Measurements from ENCODE around the gene CLIP1.
"Not testable (repeated sequence)": the region's sequence is repeated elsewhere in the genome, so short reads cannot be mapped to it uniquely, and the experiment has no call there.

Gene CLIP1

DNA sequence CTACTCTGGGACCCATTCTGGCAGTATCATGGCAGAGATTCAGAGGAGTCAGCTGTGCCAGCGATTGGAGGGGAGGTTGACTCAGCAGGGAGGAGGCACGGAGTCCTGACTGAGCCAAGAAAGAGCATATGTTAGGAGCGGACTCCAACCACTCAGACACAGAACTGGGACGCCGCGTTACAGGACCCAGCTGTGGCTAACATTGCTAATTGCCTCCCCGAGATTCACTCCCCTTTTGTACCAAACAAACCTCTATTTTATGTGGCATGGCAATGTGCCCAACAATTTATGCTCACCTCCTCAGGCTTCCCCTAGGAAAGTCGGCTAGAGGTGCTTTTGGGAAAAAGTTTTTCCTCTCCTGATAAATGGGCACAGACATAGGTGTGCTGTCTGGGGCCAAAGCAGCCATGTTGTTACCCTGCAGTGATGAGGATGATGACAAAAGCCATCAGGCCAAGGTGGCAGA is 15.2 kb upstream of the CLIP1 start:
- no peak for FAIRE-seq

DNA sequence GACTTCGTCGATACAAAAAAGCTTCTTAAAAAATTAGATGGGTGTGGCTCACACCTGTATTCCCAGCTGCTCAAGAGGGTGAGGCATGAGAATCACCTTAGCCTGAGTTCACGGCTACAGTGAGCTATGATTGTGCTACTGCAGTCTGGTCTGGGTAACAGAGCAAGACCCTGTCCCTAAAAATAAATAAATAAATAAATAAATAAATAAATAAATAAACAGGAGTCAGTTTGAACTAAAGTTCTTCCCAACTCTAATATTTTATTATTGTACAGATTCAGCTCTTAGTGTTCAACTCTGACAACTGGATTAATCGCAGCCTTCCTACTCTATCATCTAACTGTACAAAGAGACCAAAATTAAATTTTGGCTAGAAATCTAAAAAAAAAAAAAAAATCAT is 12.7 kb upstream of the CLIP1 start:
- FAIRE-seq (no peak), DNase-seq (ENCODE audit: low spot score) (no peak)

More for the DNA sequence above, 15.2 kb upstream of the CLIP1 start:
- DNase-seq (ENCODE audit: low spot score), result no peak

DNA sequence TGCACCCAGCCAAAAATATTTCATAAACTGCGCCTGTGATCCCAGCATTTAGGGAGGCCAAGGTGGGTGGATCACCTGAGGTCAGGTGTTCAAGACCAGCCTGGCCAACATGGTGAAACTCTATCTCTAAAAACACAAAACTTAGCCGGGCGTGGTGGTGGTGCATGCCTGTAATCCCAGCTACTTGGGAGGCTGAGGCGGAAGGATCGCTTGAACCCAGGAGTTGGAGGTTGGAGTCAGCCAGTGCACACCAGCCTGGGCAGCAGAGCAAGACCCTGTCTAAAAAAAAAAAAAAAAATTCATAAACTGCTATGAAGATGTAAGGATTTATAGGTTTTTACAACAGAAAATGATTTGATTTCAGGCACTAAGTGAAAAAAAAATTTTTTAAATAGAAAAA is 6.6 kb upstream of the CLIP1 start:
- not testable (repeated sequence) for DNase-seq (ENCODE audit: low spot score); FAIRE-seq

DNA sequence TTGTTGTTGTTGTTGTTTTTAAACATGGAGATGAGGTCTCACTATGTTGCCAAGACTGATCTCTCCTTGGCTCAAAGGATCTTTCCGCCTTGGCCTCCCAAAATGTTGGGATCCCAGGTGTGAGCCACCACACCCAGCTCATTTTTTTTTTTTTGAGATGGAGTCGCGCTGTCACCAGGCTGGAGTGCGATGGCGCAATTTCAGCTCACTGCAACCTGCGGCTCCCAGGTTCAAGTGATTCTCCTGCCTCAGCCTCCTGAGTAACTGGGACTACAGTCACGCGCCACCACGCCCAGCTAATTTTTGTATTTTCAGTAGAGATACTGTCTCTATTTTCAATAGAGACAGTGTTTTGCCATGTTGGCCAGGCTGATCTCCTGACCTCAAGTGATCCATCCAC is 4.9 kb upstream of the CLIP1 start:
- no peak for DNase-seq (ENCODE audit: low spot score)
- no peak for FAIRE-seq

DNA sequence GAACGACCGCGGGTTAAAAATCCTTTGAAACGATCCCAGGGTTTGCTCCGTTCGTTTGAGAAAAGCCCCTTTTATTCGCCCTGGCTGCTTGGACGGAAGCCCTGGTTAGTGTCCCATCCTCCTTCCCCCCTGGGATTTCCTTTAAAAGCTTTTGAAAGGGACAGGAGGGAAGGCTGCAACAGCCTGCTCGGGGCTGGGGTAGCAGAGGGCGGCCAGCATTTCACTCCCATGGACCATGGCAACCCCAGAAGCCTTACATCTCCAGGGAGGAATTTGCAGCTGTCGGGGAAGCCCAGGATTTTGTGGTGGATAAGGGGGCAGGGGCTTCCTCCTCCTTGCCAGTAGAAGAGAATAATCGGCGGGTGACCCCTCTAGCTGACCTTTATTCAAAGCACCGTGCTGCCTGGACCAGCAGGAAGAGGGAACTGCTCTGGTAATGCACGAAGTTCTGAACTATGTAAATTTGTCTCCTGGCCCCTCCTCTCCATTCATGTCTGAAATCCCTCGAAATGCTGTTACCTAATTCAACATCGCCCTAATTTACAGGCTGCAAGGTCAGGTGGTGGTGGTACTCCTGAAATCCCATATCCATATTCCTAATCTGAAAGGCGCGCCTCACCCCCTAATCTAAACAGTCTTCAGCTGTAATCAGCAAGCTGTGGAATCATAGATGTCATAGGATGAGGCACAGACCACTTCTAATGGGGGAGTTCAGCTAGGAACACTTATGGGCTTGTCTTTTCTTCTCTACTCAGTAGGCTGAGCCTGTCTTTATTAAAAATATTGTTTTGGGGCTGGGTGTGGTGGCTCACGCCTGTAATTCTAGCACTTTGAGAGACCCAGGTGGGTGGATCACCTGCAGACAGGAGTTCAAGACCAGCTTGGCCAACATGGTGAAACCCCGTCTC is 1.0 kb upstream of the CLIP1 start:
- FAIRE-seq (no peak), DNase-seq (ENCODE audit: low spot score) (peak; percentile 16)

DNA sequence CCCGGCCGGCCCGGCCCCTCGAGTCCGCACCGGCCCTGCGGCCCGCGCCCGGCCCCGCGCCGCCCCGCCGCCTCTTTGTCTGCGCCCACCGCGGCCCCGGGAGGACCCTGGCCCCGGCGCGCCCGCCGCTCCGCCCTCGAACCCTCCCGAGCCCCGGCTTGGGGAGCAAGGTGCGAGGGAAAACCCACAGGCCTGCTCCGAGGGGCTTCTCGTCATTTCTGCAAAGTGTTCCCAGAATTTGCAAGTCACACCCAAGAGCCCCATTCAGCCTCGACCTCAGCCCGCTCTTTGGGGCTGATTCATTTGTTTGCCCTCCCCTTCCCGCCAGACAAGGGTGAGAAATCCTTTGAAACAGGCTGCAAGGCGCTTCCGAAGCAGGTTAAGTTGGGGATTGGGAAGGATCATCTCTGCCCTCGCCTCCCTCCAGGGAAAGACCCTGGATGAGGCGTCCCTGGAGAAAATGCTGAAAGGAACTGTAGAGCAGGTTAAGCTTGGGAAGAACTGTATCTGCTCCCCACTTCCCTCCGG is 325 bp upstream of the CLIP1 start:
- DNase-seq (ENCODE audit: low spot score) (peak; percentile 25), FAIRE-seq (no peak)

DNA sequence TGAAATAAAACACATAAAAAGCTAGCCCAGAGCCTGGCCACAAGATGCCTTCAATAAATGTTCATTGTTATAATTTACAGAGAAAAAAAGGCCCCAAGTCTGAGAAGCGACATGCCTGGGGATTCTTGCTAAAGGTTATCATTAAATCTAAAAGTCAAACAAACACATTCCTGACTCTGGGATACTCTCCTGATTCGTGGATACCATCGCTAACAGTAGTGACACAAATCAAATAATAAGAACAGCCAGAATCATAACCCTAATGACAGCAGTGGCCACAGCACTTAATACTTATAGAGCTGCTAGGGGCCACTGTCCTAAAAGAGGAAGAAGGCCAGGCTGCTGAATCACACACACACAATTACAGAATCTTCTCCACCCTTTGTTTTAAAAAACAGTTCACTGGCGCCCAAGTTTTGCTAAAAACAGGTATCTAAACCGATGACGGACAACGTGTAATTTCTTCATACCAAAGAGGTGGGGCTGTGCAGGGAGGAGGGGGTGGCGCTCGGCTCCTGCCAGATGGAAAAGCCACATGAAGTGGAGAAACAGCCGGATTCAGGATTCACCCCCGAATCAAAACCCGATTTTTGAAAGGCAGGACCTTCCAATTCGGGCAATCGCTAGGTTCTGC is 1.2 kb downstream of the CLIP1 start:
- FAIRE-seq, result no peak

DNA sequence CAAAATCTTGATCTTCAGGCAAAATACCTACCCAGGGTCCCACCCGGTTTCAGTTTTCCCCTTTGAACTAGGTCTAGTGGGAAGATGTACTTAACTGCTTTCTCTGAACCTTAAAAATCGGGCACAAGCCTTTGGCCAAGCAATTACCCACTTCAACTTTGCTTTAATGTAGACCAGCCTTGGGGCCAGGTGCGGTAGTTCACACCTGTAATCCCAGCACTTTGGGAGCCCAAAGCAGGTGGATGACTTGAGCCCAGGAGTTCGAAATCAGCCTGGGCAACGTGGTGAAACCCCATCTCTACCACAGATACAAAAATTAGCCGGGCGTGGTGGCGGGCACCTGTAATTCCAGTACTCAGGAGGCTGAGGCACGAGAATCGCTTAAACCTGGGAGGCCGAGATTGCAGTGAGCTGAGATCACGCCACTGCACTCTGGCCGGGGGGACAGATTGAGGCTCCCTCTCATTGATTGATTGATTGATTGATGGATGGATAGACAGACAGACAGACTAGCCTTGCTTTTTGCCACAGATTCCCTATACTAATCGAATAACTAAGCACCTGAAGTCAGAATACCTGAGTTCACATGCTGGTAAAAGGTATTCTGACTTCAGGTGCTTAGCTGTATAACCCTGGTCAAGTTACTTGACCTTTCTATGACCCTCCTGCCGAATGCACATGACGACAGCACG is 1.9 kb downstream of the CLIP1 start:
- DNase-seq (ENCODE audit: low spot score) (no peak), FAIRE-seq (no peak)

More for the DNA sequence above, 1.2 kb downstream of the CLIP1 start:
- DNase-seq (ENCODE audit: low spot score), result peak; percentile 9

DNA sequence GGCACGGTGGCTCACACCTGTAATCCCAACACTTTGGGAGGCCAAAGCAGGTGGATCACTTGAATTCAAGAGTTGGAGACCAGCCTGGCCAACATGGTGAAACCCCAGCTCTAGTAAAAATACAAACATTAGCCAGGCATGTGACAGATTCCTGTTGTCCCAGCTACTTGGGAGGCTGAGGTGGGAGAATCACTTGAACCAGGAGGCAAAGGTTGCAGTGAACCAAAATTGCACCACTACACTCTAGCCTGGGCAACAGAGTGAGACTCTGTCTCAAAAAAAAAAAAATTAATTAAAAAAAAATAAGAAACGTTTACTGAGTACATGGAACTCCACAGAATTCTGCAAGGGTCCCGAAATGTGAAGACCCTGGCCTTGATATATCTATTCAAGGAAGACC is 3.4 kb downstream of the CLIP1 start:
- not testable (repeated sequence) for FAIRE-seq; DNase-seq (ENCODE audit: low spot score)

DNA sequence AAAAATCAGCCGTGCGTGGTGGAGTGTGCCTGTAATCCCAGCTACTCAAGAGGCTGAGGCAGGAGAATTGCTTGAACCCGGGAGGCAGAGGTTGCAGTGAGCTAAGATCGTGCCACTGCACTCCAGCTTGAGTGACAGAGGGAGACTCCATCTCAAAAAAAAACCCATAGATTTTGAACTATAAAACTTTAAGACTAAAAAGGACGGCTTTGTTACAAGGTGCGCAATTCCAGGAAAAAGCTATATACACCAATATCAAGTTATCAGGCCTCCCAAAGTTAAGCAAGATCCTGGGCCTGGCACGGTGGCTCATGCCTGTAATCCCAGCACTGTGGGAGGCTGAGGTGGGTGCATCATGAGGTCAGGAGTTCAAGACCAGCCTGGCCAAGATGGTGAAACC is 6.8 kb downstream of the CLIP1 start:
- not testable (repeated sequence) for DNase-seq (ENCODE audit: low spot score); FAIRE-seq

DNA sequence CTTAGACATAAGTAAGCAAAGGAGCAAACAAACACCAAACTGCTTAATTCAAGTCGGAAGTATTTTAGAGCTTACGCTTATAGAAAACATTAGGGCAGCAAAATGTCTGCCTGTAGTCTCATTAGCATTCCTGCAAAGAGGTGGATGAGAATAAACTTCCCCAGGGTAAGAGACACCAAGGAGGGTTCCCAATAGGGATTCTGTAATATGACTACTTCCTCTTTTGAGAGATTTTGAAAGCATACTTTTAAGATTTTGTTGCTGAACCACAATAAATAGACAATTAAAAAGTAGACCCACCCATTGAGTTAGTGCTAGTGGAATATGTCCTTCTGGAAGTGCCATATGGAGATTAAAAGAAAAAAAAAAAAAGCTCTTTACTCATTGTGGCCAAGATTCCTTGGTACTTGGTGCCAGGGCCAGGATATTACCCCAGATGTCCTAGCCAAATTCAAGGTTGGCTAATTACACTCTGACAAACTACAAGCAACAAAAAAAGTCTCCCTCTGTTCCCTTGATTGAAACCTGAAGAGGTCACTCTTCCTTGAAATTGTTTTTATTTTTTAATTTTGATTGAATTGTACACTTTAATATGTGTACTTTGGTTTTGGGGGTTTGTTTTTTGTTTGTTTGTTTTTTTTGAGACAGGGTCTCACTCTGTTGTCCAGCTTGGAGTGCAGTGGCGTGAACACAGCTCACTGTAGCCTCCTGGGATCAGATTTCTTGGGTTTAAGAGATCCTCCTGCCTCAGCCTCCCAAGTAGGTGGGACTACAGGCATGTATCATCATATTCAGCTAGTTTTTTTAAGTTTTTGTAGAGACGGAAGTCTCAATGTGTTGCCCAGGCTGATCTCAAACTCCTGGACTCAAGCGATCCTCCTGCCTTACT is 8.7 kb downstream of the CLIP1 start:
- DNase-seq (ENCODE audit: low spot score) (no peak), FAIRE-seq (no peak)

DNA sequence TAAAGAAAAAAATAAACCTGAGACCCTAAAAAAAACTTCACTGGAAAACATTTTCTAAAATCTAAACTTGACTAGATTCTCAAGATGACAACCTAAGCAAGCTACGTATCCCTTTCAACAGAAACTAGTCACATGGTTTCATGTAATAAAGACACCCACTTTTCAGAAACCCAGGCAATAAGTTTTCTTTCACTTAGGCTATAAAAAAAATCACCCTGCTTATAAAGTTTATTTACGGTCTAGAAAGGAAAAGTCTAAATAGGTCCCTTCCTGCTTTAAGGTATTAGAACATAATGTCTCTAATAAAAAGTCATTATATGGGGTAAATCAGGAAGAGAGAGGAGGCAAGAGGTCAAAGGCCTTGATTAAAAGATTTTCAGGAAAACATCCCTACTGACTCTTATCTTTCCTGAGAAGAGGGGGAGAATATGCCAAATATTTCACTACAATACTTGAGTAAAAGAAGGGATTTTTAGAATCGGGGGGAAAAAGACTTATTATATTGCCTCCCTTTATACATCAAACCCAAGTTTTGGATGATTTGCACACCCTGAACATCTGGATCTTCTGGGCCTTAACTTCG is 9.5 kb downstream of the CLIP1 start:
- no peak for DNase-seq (ENCODE audit: low spot score)
- FAIRE-seq, result no peak

DNA sequence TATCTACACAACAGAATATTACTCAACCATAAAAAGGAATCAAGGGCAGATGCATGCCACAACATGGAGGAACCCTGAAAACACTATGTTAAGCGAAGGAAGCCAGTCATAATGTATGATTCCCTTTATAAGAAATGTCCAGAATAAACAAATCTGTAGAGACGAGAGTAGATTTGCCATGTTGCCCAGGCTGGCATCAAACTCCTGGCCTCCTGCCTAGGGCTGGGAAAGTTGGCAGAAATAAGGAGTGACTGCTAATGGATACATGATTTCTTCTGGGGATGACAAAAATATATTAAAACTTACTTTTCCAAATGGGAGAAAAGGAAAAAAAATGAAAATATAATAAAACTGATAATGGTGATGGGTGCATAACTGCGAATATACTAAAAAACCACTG is 10.9 kb downstream of the CLIP1 start:
- no peak for FAIRE-seq
- no peak for DNase-seq (ENCODE audit: low spot score)

DNA sequence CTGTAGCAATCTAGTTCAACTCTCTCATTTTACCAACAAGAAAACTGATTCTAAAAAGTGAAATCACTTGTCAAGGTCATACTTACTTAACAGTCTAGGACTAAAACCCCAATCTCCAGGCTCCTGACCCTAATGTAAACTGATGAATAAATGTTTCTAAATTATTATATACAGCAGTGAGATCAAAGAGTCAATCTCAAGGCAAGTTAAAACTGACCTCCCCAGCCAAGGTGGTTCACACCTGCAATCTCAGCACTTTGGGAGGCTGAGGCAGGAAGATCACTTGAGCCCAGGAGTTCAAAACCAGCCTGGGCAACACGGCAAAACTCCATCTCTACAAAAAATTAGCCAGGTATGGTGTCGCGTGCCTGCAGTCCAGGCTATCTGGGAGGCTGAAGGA is 15.3 kb downstream of the CLIP1 start:
- DNase-seq (ENCODE audit: low spot score) (no peak), FAIRE-seq (no peak)

DNA sequence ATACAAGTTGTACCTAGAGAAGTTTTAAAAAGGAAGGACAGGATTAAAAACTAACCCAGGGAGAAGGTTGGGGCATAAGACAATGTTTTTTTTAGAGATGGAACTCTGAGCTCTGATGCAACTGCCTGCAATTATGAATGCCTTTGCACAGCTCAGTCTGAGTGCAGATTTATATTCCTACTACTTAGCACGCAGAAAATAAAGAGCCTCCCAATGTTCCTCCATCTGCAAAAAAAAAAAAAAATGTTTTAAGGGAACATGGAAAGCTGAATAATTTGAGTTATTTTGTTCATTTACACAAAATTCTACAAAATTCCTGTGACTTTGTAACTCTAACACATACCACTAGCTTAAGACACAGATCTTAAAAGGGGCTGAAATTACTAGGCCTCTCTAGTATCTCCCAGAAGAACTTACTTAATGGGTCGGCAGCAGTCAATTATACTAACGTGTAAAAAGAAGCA is 15.7 kb downstream of the CLIP1 start:
- FAIRE-seq (no peak), DNase-seq (ENCODE audit: low spot score) (no peak)

DNA sequence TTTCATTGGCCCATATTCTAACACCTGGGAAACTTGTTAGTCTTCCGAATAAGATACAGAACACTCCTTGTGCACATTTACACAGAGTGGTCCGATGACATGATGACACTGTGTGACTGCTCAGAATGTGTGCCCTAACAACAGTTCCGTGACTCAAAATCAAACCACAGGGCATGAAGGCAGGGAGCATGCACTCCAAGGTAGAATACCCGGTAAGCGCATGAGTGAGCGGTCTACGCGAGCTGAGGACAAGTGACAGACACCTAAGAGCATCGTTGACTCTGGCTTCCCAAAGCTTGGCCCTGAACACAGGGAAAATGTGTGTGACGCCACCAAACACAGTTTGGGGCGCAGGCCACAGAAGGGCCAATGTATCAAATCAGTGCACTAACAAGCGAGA is 18.6 kb downstream of the CLIP1 start:
- DNase-seq (ENCODE audit: low spot score), result no peak
- FAIRE-seq, result no peak

DNA sequence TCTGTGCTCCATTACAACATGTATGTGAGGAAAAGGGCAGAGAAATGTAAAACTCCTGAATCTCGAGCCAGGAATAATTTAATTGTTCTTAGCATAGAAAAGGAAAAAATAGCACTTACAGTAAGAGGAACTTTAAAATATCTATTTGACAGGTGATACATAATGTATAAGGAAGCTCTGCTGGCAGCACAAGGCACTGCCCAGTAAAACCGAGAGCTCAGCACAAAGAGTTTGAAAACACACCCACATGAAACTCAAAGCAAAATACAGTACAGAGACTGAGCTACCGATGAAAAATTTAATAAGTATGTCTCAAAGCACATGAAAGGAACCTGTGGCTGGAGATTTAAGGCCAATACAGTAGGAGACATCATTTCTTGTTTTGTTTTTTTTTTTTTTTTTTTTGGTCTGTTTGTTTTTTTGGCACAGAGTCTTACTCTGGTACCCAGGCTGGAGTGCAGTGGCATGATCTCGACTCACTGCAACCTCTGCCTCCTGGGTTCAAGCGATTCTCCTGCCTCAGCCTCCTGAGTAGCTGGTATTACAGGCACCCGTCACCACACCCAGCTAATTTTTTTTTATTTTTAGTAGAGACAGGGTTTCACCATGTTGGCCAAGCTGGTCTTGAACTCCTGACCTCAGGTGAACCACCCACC is 19.2 kb downstream of the CLIP1 start:
- DNase-seq (ENCODE audit: low spot score) (no peak), FAIRE-seq (no peak)

DNA sequence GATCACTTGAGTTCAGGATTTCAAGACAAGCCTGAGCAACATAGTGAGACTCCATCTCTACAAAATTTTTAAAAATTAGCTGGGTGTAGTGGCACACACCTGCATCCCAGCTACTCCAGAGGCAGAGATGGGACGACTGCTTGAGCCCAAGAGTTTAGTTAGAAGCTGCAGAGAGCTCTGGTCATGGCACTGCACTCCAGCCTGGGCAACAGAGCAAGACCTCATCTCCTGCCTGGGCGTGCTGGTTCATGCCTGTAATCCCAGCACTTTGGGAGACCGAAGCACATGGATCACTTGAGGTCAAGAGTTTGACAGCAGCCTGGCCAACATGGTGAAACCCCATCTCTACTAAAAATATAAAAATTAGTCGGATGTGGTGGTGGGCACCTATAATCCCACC is 20.2 kb downstream of the CLIP1 start:
- DNase-seq (ENCODE audit: low spot score) (no peak), FAIRE-seq (no peak)

DNA sequence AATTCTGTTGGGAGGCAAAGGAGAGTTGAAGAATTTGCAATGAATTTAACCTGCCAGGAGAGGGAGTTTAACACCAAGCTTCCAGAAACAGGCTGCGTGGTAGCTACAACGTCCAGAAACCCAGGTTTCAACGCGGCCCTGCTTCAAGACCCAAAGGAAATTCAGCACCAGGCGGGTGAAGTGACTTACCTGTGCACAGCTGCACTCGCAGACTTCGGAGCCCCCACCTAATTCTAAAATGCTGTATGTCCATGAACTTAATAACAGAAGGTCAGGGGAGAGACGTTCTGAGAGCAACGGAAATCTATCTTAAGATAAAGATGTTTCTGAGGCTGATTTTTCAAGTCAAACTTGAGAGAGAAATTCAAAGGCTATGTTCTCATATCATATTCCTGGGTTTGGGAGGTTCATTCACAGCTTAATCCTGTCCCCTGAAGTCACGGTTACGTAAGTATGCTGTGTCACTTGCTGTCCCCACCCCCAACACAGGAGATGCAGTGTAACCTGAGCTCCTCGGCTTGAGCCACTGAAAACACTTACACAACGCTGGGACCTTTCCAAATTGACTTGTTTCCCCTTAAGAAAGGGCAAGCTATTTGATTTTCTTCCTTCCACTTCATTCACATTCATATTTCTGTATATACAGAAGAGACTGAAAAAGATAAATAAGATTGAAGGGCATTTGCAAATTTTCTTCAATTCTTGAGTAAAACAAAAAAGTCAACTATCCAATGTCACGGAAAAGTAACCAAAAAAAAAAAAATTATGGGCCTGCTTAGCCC is 22.7 kb downstream of the CLIP1 start:
- peak; percentile 82 for DNase-seq (ENCODE audit: low spot score)
- peak; percentile 44 for FAIRE-seq
